T-helper 17 cell (primary cell): ENCODE results near the gene CCDC186. TPM values are rescaled to one million over a fixed set of nuclear protein-coding genes. Genes with fewer than 3 reads are reported as not detected.

ENCODE experiments used
- ATAC-seq: fragments of 150-1000 bp; cut with Tn5 transposase; 2 replicates; pipeline ENCODE4 v1.10.0; 2021; ENCODE audit warnings: mild to moderate bottlenecking, moderate library complexity
- DNase-seq, 3 donors: peaks; one replicate each; pipeline versions ENCODE4 v3.0.0 to v3.0.0-alpha.2; 2020 to 2021
- H3K9me3 ChIP-seq: one replicate; pipeline ENCODE4 v1.7.0; 2013; ENCODE audit warnings: low read length, mild to moderate bottlenecking; ENCODE audit not compliant: control insufficient read depth, poor library complexity, severe bottlenecking
- H3K27ac Mint-ChIP-seq: one replicate; pipeline ENCODE4 v1.8.0; 2022; ENCODE audit warnings: mild to moderate bottlenecking, moderate library complexity, mixed read lengths
- H3K27me3 Mint-ChIP-seq: one replicate; pipeline ENCODE4 v1.8.0; 2022; ENCODE audit warnings: mixed read lengths
- H3K36me3 Mint-ChIP-seq: one replicate; pipeline ENCODE4 v1.8.0; 2022; ENCODE audit warnings: low read depth, mixed read lengths
- H3K4me1 Mint-ChIP-seq: one replicate; pipeline ENCODE4 v1.8.0; 2022; ENCODE audit warnings: mild to moderate bottlenecking, mixed read lengths
- H3K4me3 Mint-ChIP-seq: one replicate; pipeline ENCODE4 v1.8.0; 2022; ENCODE audit warnings: mild to moderate bottlenecking, moderate library complexity, mixed read lengths
- total RNA-seq, 4 donors: library from RNA in 2 of 4; stranded (reverse) in 2 of 4; gene quantifications; one replicate each; pipeline ENCODE4 v1.2.3 and lab custom pipeline; 2022 to 2026

CCDC186 gene
- total RNA-seq (10 to 100 TPM; 44.8 to 47.6 TPM), total RNA-seq (lab: John Stamatoyannopoulos, UW) (106 to 148 reads per million in 2 donors)

GRCh38 chr10:114173921-114174694, at the start of gene CCDC186:
Gene CCDC186, minus strand, starts transcription at chr10:114174203. Its CDS starts 10,935 bp downstream, at chr10:114163268.
- no peaks in the 10 kb centered on the region for H3K9me3 ChIP-seq
- Mint-ChIP-seq H3K27me3 (no peaks in the 10 kb centered on the region), H3K4me3 (peak within 1 kb of the TSS; percentile 99), H3K4me1 (peaks cover 40% of the 10 kb centered on the region), H3K27ac (peak within 1 kb of the TSS; percentile 99), H3K36me3 (no peaks in the 10 kb centered on the region)
- ATAC-seq (peak; percentile 98), DNase-seq (peak; percentile 97 to 98 (median 97))

- peaks cover 55% of the 10 kb centered on the region for H3K27me3 Mint-ChIP-seq
- H3K36me3 Mint-ChIP-seq = no peaks in the 10 kb centered on the region
- H3K4me3 Mint-ChIP-seq = no peak overlapping the region
- H3K9me3 ChIP-seq = no peaks in the 10 kb centered on the region
- no peak overlapping the region for H3K27ac Mint-ChIP-seq
- H3K4me1 Mint-ChIP-seq = peaks cover under 1% of the 10 kb centered on the region
- ATAC-seq (no peak), DNase-seq (no peak)
Measured at GRCh38 chr10:114223066-114223465, 49.1 kb upstream of the CCDC186 start.

GRCh38 chr10:114221235-114221634, 47.2 kb upstream of the CCDC186 start:
- Mint-ChIP-seq H3K27me3 (peaks cover 52% of the 10 kb centered on the region), H3K36me3 (no peaks in the 10 kb centered on the region), H3K4me3 (no peak overlapping the region), H3K4me1 (no peaks in the 10 kb centered on the region), H3K27ac (no peak overlapping the region)
- ATAC-seq = no peak
- no peak for DNase-seq
- H3K9me3 ChIP-seq = no peaks in the 10 kb centered on the region

- Mint-ChIP-seq H3K36me3 (no peaks in the 10 kb centered on the region), H3K4me3 (no peak overlapping the region), H3K4me1 (no peaks in the 10 kb centered on the region), H3K27me3 (peaks cover 51% of the 10 kb centered on the region), H3K27ac (no peak overlapping the region)
- no peaks in the 10 kb centered on the region for H3K9me3 ChIP-seq
- ATAC-seq (no peak), DNase-seq (no peak)
Measured at GRCh38 chr10:114220281-114220680, 46.3 kb upstream of the CCDC186 start.

- DNase-seq (no peak), ATAC-seq (no peak)
- H3K9me3 ChIP-seq = no peaks in the 10 kb centered on the region
- no peak overlapping the region for H3K27ac Mint-ChIP-seq
- H3K27me3 Mint-ChIP-seq = peaks cover 36% of the 10 kb centered on the region
- H3K4me3 Mint-ChIP-seq = no peak overlapping the region
- H3K4me1 Mint-ChIP-seq = no peaks in the 10 kb centered on the region
- H3K36me3 Mint-ChIP-seq = no peaks in the 10 kb centered on the region
Measured at GRCh38 chr10:114215033-114215432, 41.0 kb upstream of the CCDC186 start.

- ATAC-seq = no peak
- H3K9me3 ChIP-seq = no peaks in the 10 kb centered on the region
- Mint-ChIP-seq H3K4me1 (no peaks in the 10 kb centered on the region), H3K27me3 (peaks cover 25% of the 10 kb centered on the region), H3K4me3 (no peak overlapping the region), H3K27ac (no peak overlapping the region), H3K36me3 (no peaks in the 10 kb centered on the region)
- DNase-seq = no peak
Measured at GRCh38 chr10:114212153-114212552, 38.1 kb upstream of the CCDC186 start.

GRCh38 chr10:114208351-114208750, 34.3 kb upstream of the CCDC186 start:
- no peaks in the 10 kb centered on the region for H3K9me3 ChIP-seq
- H3K27ac Mint-ChIP-seq = no peak overlapping the region
- H3K4me3 Mint-ChIP-seq = no peak overlapping the region
- DNase-seq (no peak), ATAC-seq (no peak)
- no peaks in the 10 kb centered on the region for H3K4me1 Mint-ChIP-seq
- no peaks in the 10 kb centered on the region for H3K36me3 Mint-ChIP-seq
- H3K27me3 Mint-ChIP-seq = peaks cover 34% of the 10 kb centered on the region

- Mint-ChIP-seq H3K27ac (no peak overlapping the region), H3K36me3 (no peaks in the 10 kb centered on the region), H3K4me1 (no peaks in the 10 kb centered on the region), H3K4me3 (no peak overlapping the region), H3K27me3 (peaks cover 35% of the 10 kb centered on the region)
- DNase-seq = no peak
- ATAC-seq = no peak
- H3K9me3 ChIP-seq = no peaks in the 10 kb centered on the region
Measured at GRCh38 chr10:114207349-114207748, 33.3 kb upstream of the CCDC186 start.

- no peaks in the 10 kb centered on the region for H3K9me3 ChIP-seq
- Mint-ChIP-seq H3K27me3 (peaks cover 38% of the 10 kb centered on the region), H3K27ac (no peak overlapping the region), H3K4me1 (no peaks in the 10 kb centered on the region), H3K4me3 (no peak overlapping the region), H3K36me3 (no peaks in the 10 kb centered on the region)
- ATAC-seq = no peak
- no peak for DNase-seq
Measured at GRCh38 chr10:114206902-114207301, 32.9 kb upstream of the CCDC186 start.

- no peaks in the 10 kb centered on the region for H3K9me3 ChIP-seq
- H3K4me1 Mint-ChIP-seq = no peaks in the 10 kb centered on the region
- DNase-seq (no peak), ATAC-seq (no peak)
- H3K27ac Mint-ChIP-seq = no peak overlapping the region
- H3K4me3 Mint-ChIP-seq = no peak overlapping the region
- peaks cover 64% of the 10 kb centered on the region for H3K27me3 Mint-ChIP-seq
- no peaks in the 10 kb centered on the region for H3K36me3 Mint-ChIP-seq
Measured at GRCh38 chr10:114202812-114203211, 28.8 kb upstream of the CCDC186 start.

GRCh38 chr10:114199239-114199638, 25.2 kb upstream of the CCDC186 start:
- Mint-ChIP-seq H3K4me3 (no peak overlapping the region), H3K27me3 (peaks cover 84% of the 10 kb centered on the region), H3K36me3 (no peaks in the 10 kb centered on the region), H3K4me1 (peaks cover 8% of the 10 kb centered on the region), H3K27ac (no peak overlapping the region)
- H3K9me3 ChIP-seq = no peaks in the 10 kb centered on the region
- ATAC-seq = no peak
- DNase-seq = no peak

GRCh38 chr10:114195079-114195478, 21.1 kb upstream of the CCDC186 start:
- ATAC-seq (no peak), DNase-seq (no peak)
- Mint-ChIP-seq H3K4me1 (peaks cover 8% of the 10 kb centered on the region), H3K27ac (peak overlapping the region; percentile 10), H3K36me3 (no peaks in the 10 kb centered on the region), H3K27me3 (peaks cover 61% of the 10 kb centered on the region), H3K4me3 (no peak overlapping the region)
- H3K9me3 ChIP-seq = no peaks in the 10 kb centered on the region

- peaks cover 33% of the 10 kb centered on the region for H3K27me3 Mint-ChIP-seq
- no peak overlapping the region for H3K4me3 Mint-ChIP-seq
- no peaks in the 10 kb centered on the region for H3K36me3 Mint-ChIP-seq
- DNase-seq (no peak), ATAC-seq (no peak)
- H3K4me1 Mint-ChIP-seq = no peaks in the 10 kb centered on the region
- H3K27ac Mint-ChIP-seq = no peak overlapping the region
- no peaks in the 10 kb centered on the region for H3K9me3 ChIP-seq
Measured at GRCh38 chr10:114189700-114190099, 15.7 kb upstream of the CCDC186 start.

- no peaks in the 10 kb centered on the region for H3K9me3 ChIP-seq
- Mint-ChIP-seq H3K4me3 (no peak overlapping the region), H3K4me1 (no peaks in the 10 kb centered on the region), H3K27me3 (peaks cover 29% of the 10 kb centered on the region), H3K36me3 (no peaks in the 10 kb centered on the region), H3K27ac (no peak overlapping the region)
- DNase-seq (no peak), ATAC-seq (no peak)
Measured at GRCh38 chr10:114188900-114189299, 14.9 kb upstream of the CCDC186 start.
